Measurements from ENCODE around the gene TBX5.

DNA sequence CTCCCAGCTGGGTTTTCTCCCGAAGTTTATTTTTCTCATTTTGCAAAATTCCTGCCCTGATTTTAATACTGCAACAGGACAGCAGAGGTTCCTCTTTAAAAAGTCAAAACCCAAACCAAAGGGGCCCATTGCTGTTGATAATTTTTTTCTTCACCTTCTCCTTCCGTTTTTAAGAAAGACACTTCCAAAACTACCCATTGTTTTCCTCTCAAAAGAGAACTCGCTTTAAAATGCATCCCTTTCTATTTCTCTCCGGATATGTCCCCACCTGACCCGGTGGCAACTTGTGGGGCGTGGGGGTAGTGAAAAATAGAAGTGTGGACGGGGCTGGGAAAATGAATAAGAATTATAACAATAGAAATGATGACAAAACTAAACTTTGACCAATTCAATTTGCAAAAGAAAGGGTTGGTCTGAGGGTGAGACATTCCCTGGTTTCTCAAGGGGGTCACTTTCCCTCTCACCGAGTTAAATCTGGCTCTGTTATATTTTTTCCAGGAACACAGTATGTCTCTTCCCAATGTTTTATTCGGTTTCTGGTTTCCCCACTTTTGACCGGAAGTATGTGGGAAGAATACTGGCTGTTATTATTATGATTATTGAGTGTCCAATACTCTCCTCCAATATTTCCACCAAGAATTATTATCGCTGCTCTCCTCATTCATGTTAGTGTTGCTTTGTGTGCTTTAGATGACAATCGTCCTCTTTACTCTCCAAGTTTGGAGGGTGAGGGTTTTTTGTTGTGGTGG, 4.1 kb upstream of the TBX5 start:
- TF ChIP-seq CTCF (IDR thresholded peaks at IDR 0.05) = no peak
- TF ChIP-seq POLR2A (IDR thresholded peaks at IDR 0.05) = no peak
